ENCODE results near the gene PRKN.

The PRKN gene

DNA sequence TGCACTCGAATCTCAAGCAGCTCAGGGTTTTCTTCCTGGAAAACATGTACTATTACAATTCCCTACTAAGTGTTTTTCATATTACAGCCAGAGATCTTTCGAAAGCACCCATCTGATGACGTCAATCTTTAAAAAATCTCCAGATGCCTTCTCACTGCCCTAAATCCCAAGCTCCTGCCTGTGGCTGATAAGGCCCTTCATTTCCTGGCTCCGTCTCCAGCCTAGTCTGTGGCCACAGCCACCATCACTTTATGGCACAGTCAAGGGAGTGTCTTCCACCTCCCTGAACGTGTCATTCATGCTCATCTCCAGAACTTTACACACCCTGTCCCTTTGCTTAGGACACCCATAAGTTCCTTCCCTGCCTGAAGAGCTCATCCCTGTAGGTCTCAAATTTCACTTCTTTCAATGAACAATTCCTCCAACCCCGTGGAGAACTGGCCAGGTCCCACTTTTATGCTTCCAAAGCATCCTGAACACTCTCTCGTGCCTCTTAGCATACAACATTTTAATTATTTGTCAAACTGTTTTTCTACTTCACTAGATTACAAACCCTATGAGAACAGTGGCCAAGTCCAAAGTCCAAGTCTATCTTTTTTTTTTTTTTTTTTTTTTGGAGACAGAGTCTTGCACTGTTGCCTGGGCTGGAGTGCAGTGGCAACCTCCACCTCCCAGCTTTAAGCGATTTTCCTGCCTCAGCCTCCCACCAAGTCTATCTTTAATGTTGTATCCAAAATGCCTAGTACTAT is 1347.6 kb downstream of the PRKN start:
- peak; percentile 11 for DNase-seq (ENCODE audit: low read depth)

DNA sequence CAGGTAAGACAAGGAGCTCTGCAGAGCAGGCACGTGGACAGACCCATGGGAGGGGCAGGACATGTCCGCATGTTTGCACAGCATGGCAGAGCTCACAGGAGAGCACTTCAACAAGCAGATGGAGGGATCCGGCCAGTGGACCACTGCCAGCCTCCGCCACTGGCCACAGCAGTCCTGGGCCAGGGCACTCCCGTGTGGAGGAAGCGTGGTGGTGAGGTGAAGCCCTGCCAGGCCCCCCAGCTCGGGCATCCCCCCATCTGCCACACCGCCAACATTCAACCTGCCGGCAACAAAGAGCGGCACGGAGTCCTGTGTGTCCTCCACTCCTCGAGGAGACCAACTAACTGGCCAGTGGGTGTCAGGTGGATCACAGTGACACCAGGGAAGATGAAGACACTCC is 1349.5 kb downstream of the PRKN start:
- DNase-seq (ENCODE audit: low read depth): no peak

DNA sequence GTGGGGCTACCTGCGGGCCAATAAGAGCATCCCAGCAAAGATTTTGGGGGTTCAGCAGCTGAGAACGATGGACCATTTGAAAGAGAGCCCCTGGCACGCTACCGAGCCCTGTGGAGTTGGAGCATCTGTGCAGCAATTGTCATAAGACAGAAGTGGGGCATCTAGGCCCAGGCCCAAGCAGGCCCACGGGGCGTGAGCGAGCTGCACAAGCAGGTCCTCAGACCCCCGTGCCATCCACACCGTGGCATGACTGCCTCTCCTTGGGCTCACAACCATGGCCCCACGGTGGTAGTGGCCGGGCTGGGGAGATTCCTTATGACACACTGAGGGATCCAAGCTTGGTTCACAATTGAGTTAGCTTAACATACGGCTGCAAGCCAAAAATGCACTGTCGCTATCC is 1350.5 kb downstream of the PRKN start:
- no peak for DNase-seq (ENCODE audit: low read depth)

DNA sequence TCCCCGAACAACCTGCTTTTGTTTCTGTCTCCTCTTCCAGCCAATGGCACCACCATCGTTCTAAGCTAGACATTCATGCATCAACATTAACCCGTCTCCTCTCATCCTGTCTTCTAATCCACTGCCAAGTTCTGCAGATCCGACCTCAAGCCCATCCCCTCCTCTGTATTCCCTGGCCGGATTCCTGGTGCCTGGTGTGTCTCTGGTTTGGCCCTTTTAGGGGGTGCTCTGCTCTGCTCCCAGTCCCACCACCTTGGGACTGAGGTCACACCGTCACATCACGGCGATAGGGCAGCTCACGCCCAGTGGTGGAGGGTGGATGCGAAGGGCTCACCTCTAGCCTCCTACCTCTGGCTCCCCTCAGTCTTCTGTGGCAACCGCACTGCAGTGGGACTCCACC is 1351.2 kb downstream of the PRKN start:
- no peak for DNase-seq (ENCODE audit: low read depth)

DNA sequence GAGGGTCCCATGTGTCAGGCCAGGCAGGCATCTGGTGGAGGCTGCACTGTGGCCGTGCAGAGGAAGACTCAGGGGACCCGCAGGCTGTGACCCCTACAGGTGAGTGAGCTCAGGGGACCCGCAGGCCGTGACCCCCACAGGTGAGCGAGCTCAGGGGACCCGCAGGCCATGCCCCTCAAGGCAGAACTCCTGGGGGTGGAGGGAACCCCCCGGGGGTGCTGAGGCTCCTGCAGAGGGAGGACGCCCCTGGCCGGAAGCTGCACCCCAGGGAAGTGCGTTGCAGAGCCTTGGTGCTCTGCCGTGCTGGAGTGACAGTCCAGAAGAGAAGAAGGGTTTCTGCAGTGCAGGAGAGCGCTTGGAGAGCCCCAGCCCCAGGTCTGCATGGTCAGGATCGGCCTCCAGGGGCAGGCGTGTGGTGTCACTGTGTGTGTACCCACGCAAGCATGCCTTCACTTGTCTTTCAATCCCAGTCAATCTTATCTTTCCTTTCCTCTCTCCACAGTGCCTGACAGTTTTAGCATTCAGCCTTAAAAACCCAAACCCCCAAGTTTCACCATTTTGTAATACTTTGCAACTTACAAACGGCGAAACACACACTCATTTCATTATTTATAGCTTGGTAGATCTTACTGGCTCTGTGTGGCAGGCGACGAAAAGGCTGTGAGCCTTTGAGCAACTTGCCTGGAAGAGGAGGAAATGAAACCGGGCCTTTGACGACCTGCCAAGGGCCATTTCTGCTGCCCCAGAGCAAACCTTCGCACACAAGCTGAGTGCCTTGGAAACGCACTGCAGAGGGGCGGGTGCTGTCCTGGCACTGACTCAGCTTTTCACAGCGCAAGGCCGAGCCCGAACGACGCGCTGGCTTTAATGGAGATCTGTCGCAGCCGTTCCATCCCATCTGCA is 1352.3 kb downstream of the PRKN start:
- DNase-seq (ENCODE audit: low read depth): no peak

DNA sequence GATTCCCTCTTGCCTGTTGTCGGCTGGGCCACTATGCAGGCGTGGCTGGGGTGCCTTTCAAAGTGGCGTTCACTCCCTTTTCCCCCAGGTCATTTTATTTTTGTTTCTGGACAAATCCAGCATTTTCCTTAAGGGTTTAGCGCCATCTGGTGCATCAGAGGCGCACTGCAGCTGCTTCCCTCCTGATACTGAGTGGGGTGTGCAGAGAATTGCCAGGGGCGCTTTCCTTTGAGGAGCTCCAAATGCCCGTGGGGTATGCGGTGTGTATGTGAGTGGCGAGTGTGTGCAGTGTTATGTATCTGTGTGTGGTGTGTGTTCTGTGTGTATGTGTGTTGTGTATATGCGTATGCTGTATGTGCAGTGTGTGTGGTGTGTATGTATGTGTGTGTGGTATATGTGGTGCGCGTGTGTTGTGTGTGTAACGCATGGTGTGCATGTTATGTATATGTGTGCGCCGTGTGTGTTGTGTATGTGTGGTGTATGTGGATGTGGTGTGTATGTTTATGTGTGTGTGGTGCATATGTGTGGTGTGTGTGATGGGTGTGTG is 1353.6 kb downstream of the PRKN start:
- peak; percentile 40 for DNase-seq (ENCODE audit: low read depth)

DNA sequence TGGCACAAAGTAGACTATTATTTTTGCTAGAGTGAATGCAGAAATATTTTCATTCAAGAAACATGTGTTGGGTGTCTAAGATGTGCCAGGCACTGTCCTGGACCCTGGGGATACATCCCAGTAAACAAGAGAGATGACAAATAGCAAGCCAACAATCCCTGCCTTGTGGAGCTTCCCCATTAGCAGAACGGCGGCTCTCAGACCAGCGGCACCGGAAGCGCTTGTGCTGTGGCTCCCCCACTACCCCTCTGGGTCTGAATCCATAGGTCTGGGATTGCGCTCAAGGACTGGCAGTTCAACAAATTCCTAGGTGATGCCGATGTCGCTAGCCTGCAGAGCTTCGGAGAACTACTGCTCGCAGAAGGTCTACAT is 1355.2 kb downstream of the PRKN start:
- DNase-seq (ENCODE audit: low read depth): no peak

DNA sequence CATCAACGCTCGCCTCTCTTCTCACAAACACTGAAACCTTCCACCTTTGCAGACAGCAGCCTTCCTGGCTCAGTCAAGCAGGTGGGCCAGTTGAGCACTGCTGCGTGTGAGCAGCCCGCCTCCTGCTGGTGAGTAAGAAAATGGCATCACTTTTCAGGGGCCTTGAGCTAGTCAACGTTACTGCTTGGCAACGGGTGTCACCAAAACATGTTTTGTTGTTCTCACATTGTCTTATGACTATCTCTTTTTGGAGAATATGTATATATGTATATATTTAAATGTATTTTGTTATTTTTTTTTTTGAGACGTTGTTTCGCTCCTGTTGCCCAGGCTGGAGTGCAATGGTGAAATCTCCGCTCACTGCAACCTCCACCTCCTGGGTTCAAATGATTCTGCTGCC is 1356.7 kb downstream of the PRKN start:
- DNase-seq (ENCODE audit: low read depth): peak; percentile 79

DNA sequence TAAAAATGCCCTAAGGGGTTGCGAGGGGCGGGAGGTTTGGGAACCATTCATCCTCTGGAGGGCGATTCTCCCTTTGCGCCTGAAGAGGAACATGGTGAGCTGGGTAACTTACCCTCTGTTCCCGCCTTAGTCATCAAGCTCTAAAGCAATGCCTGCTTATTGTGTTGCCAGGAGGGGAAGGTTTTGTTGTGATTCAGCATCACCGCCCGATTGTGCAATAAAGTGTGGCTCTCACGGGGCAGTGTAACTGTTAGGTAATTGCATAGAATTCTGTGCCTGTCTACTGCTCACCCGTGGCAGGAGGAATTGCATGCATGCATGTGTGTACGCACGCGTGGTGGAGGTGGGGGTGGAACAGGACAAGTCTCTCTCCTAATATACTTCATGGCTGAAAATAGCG is 1358.2 kb downstream of the PRKN start:
- peak; percentile 96 for DNase-seq (ENCODE audit: low read depth)

DNA sequence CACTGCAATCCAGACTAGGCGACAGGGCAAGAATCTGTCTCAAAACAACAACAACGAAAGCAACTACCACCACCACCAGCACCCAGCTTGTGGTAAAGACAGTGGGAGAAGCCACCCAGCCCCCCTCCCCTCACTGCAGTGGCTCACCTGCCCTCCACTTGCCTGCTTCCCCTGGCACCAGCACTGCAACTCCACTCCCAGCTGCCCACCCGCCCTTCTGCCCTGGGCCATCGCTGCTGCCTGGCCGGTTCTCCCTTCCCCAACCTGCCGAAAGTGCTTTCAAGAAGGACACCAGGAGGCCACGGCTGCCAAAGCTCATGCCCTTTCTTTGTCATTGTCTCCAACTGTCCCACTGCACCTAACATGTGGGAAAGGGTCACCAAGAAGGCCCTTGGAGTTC is 1359.1 kb downstream of the PRKN start:
- DNase-seq (ENCODE audit: low read depth): no peak

DNA sequence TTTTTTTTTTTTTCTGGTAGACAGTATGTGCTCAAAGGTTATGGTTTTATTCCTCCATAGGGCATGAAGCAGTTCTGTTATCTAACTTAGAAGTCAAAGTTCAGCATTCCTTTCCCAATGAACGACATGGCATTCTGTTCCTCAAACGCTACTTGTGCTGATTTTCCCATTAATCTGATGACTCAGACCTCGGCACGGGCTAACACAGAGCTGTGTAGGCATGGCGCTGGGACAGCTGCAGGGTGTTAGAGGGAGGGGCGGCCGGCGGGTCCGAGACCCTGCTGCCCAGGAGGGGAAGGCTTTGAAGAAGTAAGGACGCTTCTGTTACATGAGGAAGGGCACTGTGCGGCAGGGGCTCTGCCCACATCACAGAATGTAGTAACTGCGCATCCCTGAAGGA is 1360.1 kb downstream of the PRKN start:
- no peak for DNase-seq (ENCODE audit: low read depth)

DNA sequence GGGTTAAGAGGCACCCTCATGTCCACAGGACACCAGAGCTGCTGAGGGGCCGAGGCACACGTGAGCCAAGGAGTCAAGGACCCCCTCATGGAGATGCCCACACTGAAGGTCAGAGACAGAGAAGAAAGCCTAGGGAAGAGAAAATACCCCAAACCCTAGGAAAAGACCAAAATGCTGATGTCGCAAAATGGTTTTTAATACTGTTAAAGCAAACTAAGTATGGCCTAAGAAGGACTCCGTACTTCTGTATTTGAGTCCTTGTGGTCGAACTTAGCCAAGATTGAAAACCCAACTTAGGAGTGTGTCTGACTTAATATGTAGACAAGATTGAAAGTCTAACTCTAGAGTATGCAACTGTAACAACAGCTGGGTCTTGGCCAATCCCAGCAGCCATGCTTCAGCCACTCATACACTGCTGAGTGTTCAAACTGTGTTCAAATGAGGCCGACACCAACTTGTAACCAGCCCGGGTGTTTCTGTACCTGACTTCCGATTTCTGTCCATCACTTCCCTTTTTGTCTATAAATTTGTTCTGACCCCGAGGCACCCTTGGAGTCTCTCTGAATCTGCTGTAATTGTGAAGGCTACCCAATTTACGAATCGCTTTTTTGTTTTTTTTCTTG is 1361.2 kb downstream of the PRKN start:
- DNase-seq (ENCODE audit: low read depth): no peak

DNA sequence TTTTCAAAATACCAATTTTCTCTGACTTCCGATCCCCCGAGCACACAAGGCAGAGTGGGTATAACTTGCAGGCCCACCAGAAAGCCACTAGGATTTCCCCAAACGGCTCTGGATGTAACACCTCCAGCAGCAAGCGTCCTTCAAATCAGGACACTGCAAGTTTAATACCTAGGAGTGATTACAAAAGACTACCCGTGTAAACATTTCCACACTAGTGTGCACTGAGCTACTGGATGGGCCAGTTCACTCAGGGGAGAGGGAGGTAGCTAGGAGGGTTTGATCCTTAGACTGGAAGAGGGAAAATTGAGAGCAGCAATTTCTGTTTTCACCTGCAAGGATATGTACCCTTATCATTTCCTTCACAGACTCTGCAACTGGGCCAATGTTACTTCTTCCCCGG is 1361.9 kb downstream of the PRKN start:
- DNase-seq (ENCODE audit: low read depth): no peak

DNA sequence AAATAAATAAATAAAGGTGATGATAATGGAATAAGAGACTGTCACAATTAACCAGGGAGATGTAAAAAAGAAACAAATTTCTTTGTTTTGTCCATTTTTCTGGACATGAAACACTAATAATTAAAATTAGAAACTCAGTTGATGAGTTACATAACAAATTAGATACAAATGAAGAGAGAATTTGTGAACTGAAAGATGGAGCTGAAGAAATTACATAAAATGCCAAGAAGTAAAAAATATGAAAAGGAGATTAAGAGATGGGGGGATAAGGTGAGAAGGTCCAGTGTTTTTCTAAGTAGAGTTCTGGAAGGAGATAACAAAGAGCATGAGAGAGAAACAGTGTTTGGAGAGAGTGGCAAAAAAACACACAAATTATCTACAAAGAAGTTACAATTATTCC is 1364.3 kb downstream of the PRKN start:
- DNase-seq (ENCODE audit: low read depth): no peak

DNA sequence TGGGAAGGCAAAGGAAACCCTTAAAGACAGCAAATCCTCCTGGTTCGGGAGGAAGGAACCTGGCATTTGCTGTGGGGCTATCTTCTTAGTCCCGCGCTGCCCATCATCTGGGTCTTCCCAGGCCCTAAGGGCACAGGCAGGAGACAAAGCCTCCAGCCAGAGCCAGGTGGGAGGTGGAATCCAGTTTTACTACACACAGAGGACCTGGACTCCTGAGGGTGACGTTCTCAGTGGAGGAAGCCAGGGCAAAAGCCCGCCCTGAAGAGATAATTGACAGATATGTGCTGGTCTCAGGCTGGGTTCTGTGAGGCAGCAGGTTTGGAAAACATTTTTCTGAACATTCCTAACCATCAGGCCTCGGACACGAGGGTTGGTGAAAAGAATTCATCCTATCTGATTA is 1365.3 kb downstream of the PRKN start:
- no peak for DNase-seq (ENCODE audit: low read depth)

DNA sequence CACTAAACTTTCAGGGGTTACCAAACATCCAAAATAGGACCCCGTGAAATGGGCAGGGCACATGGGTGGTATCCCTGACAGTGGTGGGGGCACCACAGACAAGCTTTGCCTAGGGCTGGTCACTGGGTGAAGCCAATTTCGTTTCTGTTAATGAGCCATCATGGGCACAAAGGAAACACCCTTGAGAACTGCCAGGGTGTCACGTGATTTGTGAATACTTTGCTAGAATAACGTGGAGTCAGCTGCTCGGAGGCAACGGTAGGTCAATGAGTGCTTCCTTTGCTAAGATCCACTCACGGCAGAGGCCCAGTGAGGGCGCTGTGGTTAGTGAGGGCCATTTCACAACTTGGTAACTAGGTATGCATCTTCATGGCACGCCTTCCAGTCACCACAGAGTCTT is 1366.0 kb downstream of the PRKN start:
- no peak for DNase-seq (ENCODE audit: low read depth)

DNA sequence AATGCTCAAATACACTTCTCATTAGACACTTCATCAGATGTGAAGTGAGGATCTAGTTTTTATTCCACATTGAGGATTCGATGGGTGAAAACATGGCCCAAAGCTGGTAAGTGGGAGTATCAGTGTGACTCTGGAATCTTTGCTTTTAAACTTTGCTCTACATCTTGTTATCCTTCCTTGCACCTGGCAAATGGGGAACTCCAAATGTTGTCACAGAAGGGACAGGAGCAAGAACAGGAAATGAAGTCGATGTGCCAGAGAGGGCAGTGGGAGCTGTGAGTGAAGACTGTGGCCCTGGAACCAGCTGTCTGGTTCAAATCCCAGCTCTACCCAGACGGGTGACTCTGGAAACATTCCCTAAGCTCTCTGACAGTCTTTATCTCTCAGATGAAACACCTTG is 1367.0 kb downstream of the PRKN start:
- DNase-seq (ENCODE audit: low read depth): no peak

DNA sequence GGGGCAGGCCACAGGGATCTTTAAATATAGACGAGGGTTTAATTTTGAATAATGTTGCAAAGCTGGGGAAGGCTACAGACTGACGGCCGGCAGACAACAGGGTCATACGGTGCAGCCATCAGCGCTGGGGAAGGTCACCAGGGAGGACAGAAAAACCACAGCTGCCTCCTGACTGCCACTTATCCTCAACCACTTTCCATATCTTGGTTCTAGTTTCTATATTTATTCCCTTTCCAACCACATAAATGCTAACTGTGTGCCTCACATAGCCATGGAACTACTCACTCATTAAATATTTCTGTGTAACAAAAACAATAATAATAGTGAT is 1368.0 kb downstream of the PRKN start:
- DNase-seq (ENCODE audit: low read depth): peak; percentile 7

DNA sequence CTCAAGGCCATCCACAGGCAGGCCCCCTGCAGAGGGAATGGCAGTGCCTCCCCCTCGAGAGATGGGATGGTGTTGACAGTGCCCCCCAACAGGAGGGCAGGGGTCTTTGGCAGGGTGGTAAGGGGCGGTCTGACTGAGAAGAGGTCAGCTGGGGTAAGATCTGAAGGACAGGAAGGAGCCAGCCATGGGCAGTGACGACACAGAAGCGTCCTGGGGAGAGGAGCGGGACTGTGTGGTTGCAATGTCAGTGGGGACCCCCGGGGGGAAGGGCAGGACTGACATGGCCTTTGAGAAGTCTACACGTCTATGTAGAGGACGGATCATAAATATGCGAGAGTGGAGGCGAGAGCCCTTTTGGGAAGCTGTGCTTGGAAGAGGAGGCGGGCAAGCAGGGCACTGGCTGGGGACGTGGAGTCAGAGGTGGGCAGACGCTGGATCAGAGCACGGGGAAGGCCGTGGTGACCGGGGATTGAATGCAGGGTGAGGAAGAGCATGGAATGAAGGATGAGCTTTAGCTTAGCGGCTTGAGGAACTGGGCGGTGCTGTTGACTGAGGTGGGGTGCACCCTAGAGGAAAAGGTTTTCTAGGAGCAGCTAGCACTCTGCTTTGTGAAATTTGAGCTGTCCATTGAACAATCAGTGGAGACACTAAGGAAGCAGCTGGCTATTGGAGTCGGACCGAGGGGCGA is 1371.3 kb downstream of the PRKN start:
- DNase-seq (ENCODE audit: low read depth): no peak

DNA sequence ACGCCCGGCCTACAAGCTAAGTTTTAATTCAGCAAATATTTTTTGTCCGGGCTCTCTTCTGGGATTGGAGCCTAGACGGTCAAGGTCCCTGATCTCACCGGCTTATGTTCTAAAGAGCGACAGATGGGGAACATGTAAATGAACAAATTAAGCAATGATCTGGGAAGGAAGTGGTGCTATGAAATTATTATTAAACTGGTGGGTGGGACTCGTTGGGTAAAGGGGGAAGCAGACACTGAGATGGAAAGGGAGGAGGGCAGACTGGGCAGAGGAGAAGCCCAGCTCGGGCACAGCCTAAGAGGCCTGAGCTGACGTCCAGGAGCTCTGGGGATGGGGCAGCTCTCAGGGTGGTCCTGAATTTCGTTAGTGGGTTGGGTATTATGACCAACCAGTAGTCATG is 1371.9 kb downstream of the PRKN start:
- no peak for DNase-seq (ENCODE audit: low read depth)

DNA sequence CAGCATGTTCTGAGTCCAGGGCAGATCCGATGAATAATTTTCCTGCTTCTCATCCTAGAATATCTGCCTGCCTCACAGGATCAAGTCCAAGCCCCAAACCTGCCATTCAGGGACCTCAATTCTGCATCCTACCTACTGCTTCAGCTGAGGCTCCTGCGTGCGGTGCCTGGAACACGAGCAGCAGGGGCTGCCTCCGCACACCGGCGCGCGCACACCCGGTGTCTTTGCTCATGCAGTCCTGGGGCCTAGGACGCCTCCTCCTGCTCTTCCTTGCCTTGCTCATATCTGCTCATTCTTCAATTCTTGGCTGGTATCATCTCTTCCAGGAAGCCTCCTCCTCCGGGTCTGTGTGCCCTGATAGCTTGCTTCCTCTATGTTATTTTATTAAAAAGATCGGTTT is 1372.6 kb downstream of the PRKN start:
- DNase-seq (ENCODE audit: low read depth): no peak

DNA sequence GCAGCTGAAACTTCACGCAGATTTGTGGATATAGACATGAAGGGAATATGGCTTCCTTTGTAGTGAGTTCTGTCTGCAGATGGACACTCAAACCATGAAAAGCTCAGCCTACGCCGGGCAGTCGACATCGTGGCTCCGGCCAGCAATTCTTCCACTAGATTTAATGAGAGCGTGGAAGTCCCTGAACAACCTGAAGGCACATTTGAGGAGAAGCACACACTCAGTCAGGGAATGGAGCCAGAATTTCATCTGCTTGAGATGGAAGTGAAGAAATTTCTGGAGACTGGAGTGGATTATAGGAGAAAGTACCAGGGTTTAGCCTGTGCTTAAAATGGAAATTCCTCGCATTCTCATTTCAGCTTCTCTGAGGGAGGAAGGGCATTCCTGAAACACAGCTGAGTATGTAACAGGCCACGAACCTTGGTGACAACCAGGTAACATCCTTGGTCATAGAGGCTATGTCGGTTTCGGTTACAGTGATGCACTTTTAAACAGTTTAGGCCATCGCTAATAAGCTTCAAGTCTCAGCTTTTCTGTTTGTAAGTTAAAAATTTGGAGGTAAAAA is 1373.2 kb downstream of the PRKN start:
- DNase-seq (ENCODE audit: low read depth): no peak

Measured in iris pigment epithelial cell (primary cell).